IMR-90 (cell line): Measurements from ENCODE around the gene TSPY4. TPM values are rescaled to one million over a fixed set of nuclear protein-coding genes. Genes with fewer than 3 reads are reported as not detected.
"Not testable (repeated sequence)": the region's sequence is repeated elsewhere in the genome, so short reads cannot be mapped to it uniquely, and the experiment has no call there.

Experiments used
- ATAC-seq: fragments of 200-7000 bp; cut with Tn5 transposase; 2 replicates; pipeline ENCODE4 v1.9.1; 2020; ENCODE audit warnings: low read depth, mild to moderate bottlenecking, moderate library complexity
- BruUV-seq: library from RNA; stranded (reverse); fragments of 400-500 nt; replicated peaks from 2 replicates; lab custom pipeline; 2021; lab: Mats Ljungman, UMichigan
- CTCF ChIA-PET: fragments of 300-600 bp; formaldehyde crosslinking; extraction: SDS; loops from one replicate; lab custom pipeline; 2021; ENCODE audit warnings: antibody characterized with exemption; lab: Yijun Ruan, JAX
- POLR2A ChIA-PET: fragments of 300-600 bp; sonication (Branson Sonifier 250); formaldehyde crosslinking; loops from one replicate; lab custom pipeline; 2022; ENCODE audit warnings: antibody characterized with exemption; ENCODE audit not compliant: unreplicated experiment; lab: Charles Lee
- DNase-seq: peaks from one replicate; pipeline ENCODE4 v3.0.0; 2013
- H2AFZ ChIP-seq: replicated peaks from 2 replicates; pipeline ENCODE3; 2013; ENCODE audit warnings: low read length, mild to moderate bottlenecking; ENCODE audit not compliant: poor library complexity
- H2AK5ac ChIP-seq: 2 replicates; pipeline ENCODE4 v1.6.1; 2013; ENCODE audit warnings: low read depth, low read length, inconsistent platforms
- H2AK9ac ChIP-seq: replicated peaks from 2 replicates; pipeline ENCODE3; 2013; ENCODE audit warnings: mild to moderate bottlenecking, low read depth, low read length, moderate library complexity; ENCODE audit not compliant: poor library complexity
- H2BK120ac ChIP-seq: 2 replicates; pipeline ENCODE4 v1.6.1; 2013; ENCODE audit warnings: low read depth, low read length, inconsistent platforms
- H2BK15ac ChIP-seq: 3 replicates; pipeline ENCODE4 v1.6.1; 2013; ENCODE audit warnings: low read depth, low read length, inconsistent platforms
- H2BK20ac ChIP-seq: 2 replicates; pipeline ENCODE4 v1.6.1; 2013; ENCODE audit warnings: low read depth, mild to moderate bottlenecking, inconsistent platforms, low read length, moderate library complexity
- H2BK5ac ChIP-seq: 2 replicates; pipeline ENCODE4 v1.6.1; 2013; ENCODE audit warnings: mild to moderate bottlenecking, low read depth, low read length, inconsistent platforms; ENCODE audit not compliant: poor library complexity, severe bottlenecking
- H3K14ac ChIP-seq: replicated peaks from 2 replicates; pipeline ENCODE4 v1.6.1; 2013; ENCODE audit warnings: low read depth, low read length, inconsistent platforms
- H3K18ac ChIP-seq: 2 replicates; pipeline ENCODE4 v1.6.1; 2013; ENCODE audit warnings: low read depth, low read length, control low read depth
- H3K23ac ChIP-seq: 2 replicates; pipeline ENCODE4 v1.6.1; 2013; ENCODE audit warnings: low read depth, low read length, inconsistent platforms
- H3K27ac ChIP-seq: 2 replicates; pipeline ENCODE4 v1.5.1; 2013; ENCODE audit warnings: mild to moderate bottlenecking, control low read depth, low read length; ENCODE audit not compliant: insufficient read depth
- H3K27me3 ChIP-seq: 2 replicates; pipeline ENCODE4 v1.6.1; 2013; ENCODE audit warnings: low read length; ENCODE audit not compliant: control insufficient read depth, insufficient read depth
- H3K36me3 ChIP-seq: 2 replicates; pipeline ENCODE4 v1.6.1; 2013; ENCODE audit warnings: low read length, mixed read lengths; ENCODE audit not compliant: control insufficient read depth, insufficient read depth
- H3K4ac ChIP-seq: 2 replicates; pipeline ENCODE4 v1.6.1; 2013; ENCODE audit warnings: low read depth, low read length, inconsistent platforms
- H3K4me1 ChIP-seq: 2 replicates; pipeline ENCODE4 v1.6.1; 2013; ENCODE audit warnings: low read length, mixed read lengths; ENCODE audit not compliant: control insufficient read depth, insufficient read depth
- H3K4me2 ChIP-seq: 2 replicates; pipeline ENCODE4 v1.6.1; 2013; ENCODE audit warnings: low read depth, mild to moderate bottlenecking, control low read depth, low read length, moderate library complexity
- H3K4me3 ChIP-seq: 2 replicates; pipeline ENCODE4 v1.5.1; 2013; ENCODE audit warnings: low read depth, mild to moderate bottlenecking, control low read depth, low read length, moderate library complexity; ENCODE audit not compliant: insufficient read depth
- H3K56ac ChIP-seq: 2 replicates; pipeline ENCODE4 v1.6.1; 2013; ENCODE audit warnings: low read length, inconsistent platforms; ENCODE audit not compliant: insufficient read depth; ENCODE audit errors: extremely low read depth
- H3K79me1 ChIP-seq, 2 experiments: 2 replicates each; pipeline ENCODE4 v1.6.1; 2013; ENCODE audit warnings: low read length in 2 of 2, inconsistent platforms in 1 of 2, low read depth in 1 of 2
- H3K9ac ChIP-seq: 2 replicates; pipeline ENCODE4 v1.6.1; 2013; ENCODE audit warnings: low read depth, low read length, control low read depth
- H3K9me1 ChIP-seq: 2 replicates; pipeline ENCODE4 v1.6.1; 2013; ENCODE audit warnings: low read length, inconsistent platforms; ENCODE audit not compliant: insufficient read depth
- H3K9me3 ChIP-seq: 2 replicates; pipeline ENCODE4 v1.6.1; 2013; ENCODE audit warnings: low read length; ENCODE audit not compliant: control insufficient read depth, insufficient read depth
- H4K20me1 ChIP-seq: 2 replicates; pipeline ENCODE4 v1.6.1; 2013; ENCODE audit warnings: low read length, inconsistent platforms; ENCODE audit not compliant: insufficient read depth
- H4K5ac ChIP-seq: 2 replicates; pipeline ENCODE4 v1.6.1; 2013; ENCODE audit warnings: mild to moderate bottlenecking, low read depth, low read length, control low read depth
- H4K8ac ChIP-seq, 2 experiments: 2 replicates each; pipeline ENCODE4 v1.6.1; 2013; ENCODE audit warnings: low read depth in 2 of 2, low read length in 2 of 2, control low read depth in 1 of 2, inconsistent platforms in 1 of 2
- H4K91ac ChIP-seq: 2 replicates; pipeline ENCODE4 v1.6.1; 2013; ENCODE audit warnings: low read depth, low read length, inconsistent platforms; ENCODE audit not compliant: insufficient read depth
- BHLHE40 ChIP-seq: fragments of 150-350 bp; IDR thresholded peaks from 2 replicates; pipeline ENCODE4 v1.6.1; 2016; ENCODE audit warnings: mild to moderate bottlenecking, low read depth, low read length
- CEBPB ChIP-seq: IDR thresholded peaks from 2 replicates; pipeline ENCODE4 v1.6.1; 2012; ENCODE audit warnings: low read depth, low read length, improper control_type of control experiment
- CHD1 ChIP-seq: IDR thresholded peaks from 2 replicates; pipeline ENCODE4 v1.6.1; 2012; ENCODE audit warnings: low read depth, low read length, improper control_type of control experiment
- FOS ChIP-seq: fragments of 150-350 bp; IDR thresholded peaks from 2 replicates; pipeline ENCODE4 v1.6.1; 2016; ENCODE audit warnings: low read depth, low read length
- MAFK ChIP-seq: IDR thresholded peaks from 2 replicates; pipeline ENCODE4 v1.6.1; 2012; ENCODE audit warnings: low read depth, low read length, improper control_type of control experiment
- MAZ ChIP-seq: IDR thresholded peaks from 2 replicates; pipeline ENCODE4 v1.6.1; 2012; ENCODE audit warnings: low read depth, mild to moderate bottlenecking, low read length, improper control_type of control experiment, moderate library complexity, borderline replicate concordance
- MXI1 ChIP-seq: IDR thresholded peaks from 2 replicates; pipeline ENCODE4 v1.6.1; 2012; ENCODE audit warnings: low read depth, mild to moderate bottlenecking, low read length, moderate library complexity, borderline replicate concordance
- NFE2L2 ChIP-seq: fragments of 150-350 bp; IDR thresholded peaks from 2 replicates; pipeline ENCODE4 v1.6.1; 2016; ENCODE audit warnings: low read depth, mild to moderate bottlenecking, low read length
- POLR2A ChIP-seq: IDR thresholded peaks from 2 replicates; pipeline ENCODE4 v1.6.1; 2012; ENCODE audit warnings: mild to moderate bottlenecking, low read depth, low read length
- RAD21 ChIP-seq: IDR thresholded peaks from 2 replicates; pipeline ENCODE4 v1.6.1; 2012; ENCODE audit warnings: low read length, improper control_type of control experiment
- RCOR1 ChIP-seq: IDR thresholded peaks from 2 replicates; pipeline ENCODE4 v1.6.1; 2012; ENCODE audit warnings: mild to moderate bottlenecking, low read length, improper control_type of control experiment; ENCODE audit not compliant: insufficient replicate concordance
- WGBS, 2 experiments: methylation state at CpG; one replicate each; pipeline versions ENCODE4 v1.1.5 to v1.1.7; 2013; ENCODE audit warnings: missing lambda C conversion rate in 2 of 2; ENCODE audit not compliant: insufficient read length in 1 of 2; ENCODE audit errors: extremely low coverage in 2 of 2; 5-methylcytosine and 5-hydroxymethylcytosine counted together
- dilution Hi-C: fragments of 300-500 bp; cut with HindIII; formaldehyde crosslinking; loops from one replicate; pipeline ENCODE4 v1.14.3; 2018; ENCODE audit warnings: low sequenced_read_pairs; ENCODE audit not compliant: unreplicated experiment
- in situ Hi-C: fragments of 300-500 bp; cut with MboI; formaldehyde crosslinking; loops from 3 replicates; pipeline ENCODE4 v1.14.3; 2019; ENCODE audit warnings: low sequenced_read_pairs, inconsistent platforms, mixed read lengths
- intact Hi-C: fragments of 100-400 bp; cut with micrococcal nuclease; formaldehyde crosslinking; loops from 2 replicates; pipeline ENCODE4 v1.10.0; 2022
- polyA plus RNA-seq, 3 experiments: library from polyadenylated mRNA; depleted of rRNA; stranded (reverse); fragments of >200 nt; gene quantifications; 2 replicates each; pipeline ENCODE4 v1.2.3, GENCODE V29; 2012; ENCODE audit warnings: low replicate concordance in 1 of 3
- total RNA-seq: library from RNA; depleted of rRNA; stranded (reverse); fragments of >200 nt; gene quantifications from 2 replicates; pipeline ENCODE4 v1.2.3, GENCODE V29; 2012
- TF ChIP-seq, protein P1 (sequence below): conservative IDR thresholded peaks from 2 replicates; pipeline ENCODE4 v1.5.1; 2012; ENCODE audit warnings: mild to moderate bottlenecking, low read depth, low read length, improper control_type of control experiment

Gene TSPY4
- total and polyA plus RNA-seq, 2 of the 4 experiments (the other 2 are of a cell fraction), result not detected

DNA sequence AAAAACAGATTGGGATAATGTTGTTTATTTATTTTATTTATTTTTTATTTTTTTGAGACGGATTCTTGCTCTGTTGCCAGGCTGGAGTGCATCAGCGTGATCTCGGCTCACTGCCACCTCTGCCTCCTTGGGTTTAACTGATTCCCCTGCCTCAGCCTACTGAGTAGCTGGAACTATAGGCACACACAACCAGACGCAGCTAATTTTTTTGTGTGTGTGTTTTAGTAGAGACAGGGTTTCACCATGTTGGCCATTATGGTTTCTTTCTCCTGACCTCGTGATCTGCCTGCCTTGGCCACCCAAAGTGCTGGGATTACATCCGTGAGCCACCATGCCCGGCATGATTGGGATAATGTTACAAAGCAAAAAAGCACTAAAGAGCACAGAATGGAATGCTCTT lies 16.3 kb upstream of the TSPY4 start:
- BruUV-seq, result no TSS peak
- Histone ChIP-seq H3K4ac (no peak overlapping the region), H3K27ac (no peak overlapping the region)

DNA sequence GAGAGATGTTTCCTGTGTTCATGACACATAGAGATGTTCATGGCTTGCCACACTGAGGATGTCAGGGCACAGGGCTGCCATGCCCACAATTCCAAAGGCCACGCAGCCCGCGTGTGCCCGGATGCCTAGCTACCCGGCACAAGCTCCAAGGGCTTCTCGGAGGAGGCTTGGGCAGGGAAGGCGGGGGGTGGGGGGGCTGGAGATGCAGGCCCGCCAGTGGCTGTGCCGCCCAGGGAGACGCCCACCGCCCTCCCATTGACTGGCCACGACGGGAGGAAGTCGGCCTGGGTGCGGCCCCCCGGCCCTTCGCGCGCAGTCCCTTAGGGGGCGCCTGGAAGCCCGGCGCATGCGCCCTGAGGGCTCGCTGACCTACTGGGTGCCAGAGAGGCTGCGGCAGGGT lies 20.2 kb downstream of the TSPY4 start, which contains the start of gene TSPY8:
TSS of gene TSPY8 (plus strand) at position 301 of the 400 bp plus-strand sequence. CDS start at position 347, 46 bp downstream.
- H2BK5ac ChIP-seq, H3K4me1 ChIP-seq, H3K9me3 ChIP-seq, in situ Hi-C loops, H2BK15ac ChIP-seq, H3K4ac ChIP-seq, H3K56ac ChIP-seq, H4K91ac ChIP-seq, H2BK20ac ChIP-seq, H3K79me1 ChIP-seq, ATAC-seq, DNase-seq, H2AK5ac ChIP-seq, H2AK9ac ChIP-seq, H3K14ac ChIP-seq, H3K9me1 ChIP-seq, H3K9ac ChIP-seq, H4K8ac ChIP-seq, H3K4me2 ChIP-seq, POLR2A ChIA-PET, H3K27me3 ChIP-seq, H4K5ac ChIP-seq, H2BK120ac ChIP-seq, dilution Hi-C loops, H3K18ac ChIP-seq, intact Hi-C loops, H3K27ac ChIP-seq, H2AFZ ChIP-seq, H4K20me1 ChIP-seq, CTCF ChIA-PET, BruUV-seq, H3K4me3 ChIP-seq, H3K23ac ChIP-seq, H3K36me3 ChIP-seq: not testable (repeated sequence)
- no CpG with 5 or more reads among the region's 25 CpGs for WGBS, 2 experiments

More for the DNA sequence above, 16.3 kb upstream of the TSPY4 start:
- Histone ChIP-seq H2AK5ac (no peak overlapping the region), H3K18ac (no peak overlapping the region), H3K4me3 (no peak overlapping the region), H2BK120ac (no peak overlapping the region), H3K14ac (no peak overlapping the region), H2BK15ac (no peak overlapping the region), H3K4me1 (no peaks in the 10 kb centered on the region), H4K20me1 (no peaks in the 10 kb centered on the region), H3K9me1 (no peaks in the 10 kb centered on the region), H3K27me3 (no peaks in the 10 kb centered on the region), H3K36me3 (no peaks in the 10 kb centered on the region), H3K4me2 (no peak overlapping the region), H2AFZ (no peak overlapping the region), H4K8ac (no peak overlapping the region), H3K23ac (no peak overlapping the region), H3K56ac (no peak overlapping the region), H2BK5ac (no peak overlapping the region), H3K79me1 (no peaks in the 10 kb centered on the region), H3K9ac (no peak overlapping the region), H3K9me3 (no peaks in the 10 kb centered on the region), H2BK20ac (no peak overlapping the region), H4K5ac (no peak overlapping the region), H4K91ac (no peak overlapping the region), H2AK9ac (no peak overlapping the region)
- ATAC-seq (no peak), DNase-seq (no peak)
- dilution Hi-C loops (no loop called here), in situ Hi-C loops (no loop called here), intact Hi-C loops (no loop called here)
- no CpG with 5 or more reads among the region's 7 CpGs for WGBS, 2 experiments
- TF ChIP-seq BHLHE40 (no peak), CHD1 (no peak), CEBPB (no peak), POLR2A (no peak), FOS (no peak), MXI1 (no peak), RCOR1 (no peak), RAD21 (no peak), MAFK (no peak), NFE2L2 (no peak), MAZ (no peak)
- TF ChIP-seq, protein P1, sequence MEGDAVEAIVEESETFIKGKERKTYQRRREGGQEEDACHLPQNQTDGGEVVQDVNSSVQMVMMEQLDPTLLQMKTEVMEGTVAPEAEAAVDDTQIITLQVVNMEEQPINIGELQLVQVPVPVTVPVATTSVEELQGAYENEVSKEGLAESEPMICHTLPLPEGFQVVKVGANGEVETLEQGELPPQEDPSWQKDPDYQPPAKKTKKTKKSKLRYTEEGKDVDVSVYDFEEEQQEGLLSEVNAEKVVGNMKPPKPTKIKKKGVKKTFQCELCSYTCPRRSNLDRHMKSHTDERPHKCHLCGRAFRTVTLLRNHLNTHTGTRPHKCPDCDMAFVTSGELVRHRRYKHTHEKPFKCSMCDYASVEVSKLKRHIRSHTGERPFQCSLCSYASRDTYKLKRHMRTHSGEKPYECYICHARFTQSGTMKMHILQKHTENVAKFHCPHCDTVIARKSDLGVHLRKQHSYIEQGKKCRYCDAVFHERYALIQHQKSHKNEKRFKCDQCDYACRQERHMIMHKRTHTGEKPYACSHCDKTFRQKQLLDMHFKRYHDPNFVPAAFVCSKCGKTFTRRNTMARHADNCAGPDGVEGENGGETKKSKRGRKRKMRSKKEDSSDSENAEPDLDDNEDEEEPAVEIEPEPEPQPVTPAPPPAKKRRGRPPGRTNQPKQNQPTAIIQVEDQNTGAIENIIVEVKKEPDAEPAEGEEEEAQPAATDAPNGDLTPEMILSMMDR, result no peak
- ChIA-PET CTCF (no interaction called here), POLR2A (no interaction called here)
